Stimulated activated effector memory CD8-positive, alpha-beta T cell treated with anti-CD3 and anti-CD28 coated beads, Interleukin-12 subunit alpha, Interleukin-12 subunit beta, amount 100 ng/mL, for 72 hours (primary cell): ENCODE results near the gene OPRD1.
A peak's percentile ranks its signal among the peaks of the same experiment; 100 is the strongest.
"Not testable (repeated sequence)": the region's sequence is repeated elsewhere in the genome, so short reads cannot be mapped to it uniquely, and the experiment has no call there.

Experiments
- ATAC-seq: fragments of 150-1000 bp; cut with Tn5 transposase; 2 replicates; pipeline ENCODE4 v1.10.0; 2021
- DNase-seq, 2 donors: peaks; one replicate each; pipeline ENCODE4 v3.0.0; 2021 to 2022; ENCODE audit warnings: low spot score in 2 of 2
- H3K27ac Mint-ChIP-seq: one replicate; pipeline ENCODE4 v1.8.0; 2022; ENCODE audit warnings: mild to moderate bottlenecking, mixed read lengths
- H3K36me3 Mint-ChIP-seq: one replicate; pipeline ENCODE4 v1.8.0; 2022; ENCODE audit warnings: mild to moderate bottlenecking, mixed read lengths
- H3K4me1 Mint-ChIP-seq: one replicate; pipeline ENCODE4 v1.8.0; 2022; ENCODE audit warnings: mixed read lengths
- H3K4me3 Mint-ChIP-seq: one replicate; pipeline ENCODE4 v1.8.0; 2022; ENCODE audit warnings: mild to moderate bottlenecking, mixed read lengths
- H3K9me3 Mint-ChIP-seq: one replicate; pipeline ENCODE4 v1.8.0; 2022; ENCODE audit warnings: mixed read lengths

OPRD1 gene

GRCh38 chr1:28811766-28812668 is at the start of gene OPRD1:
OPRD1 (plus strand) TSS chr1:28812170; CDS start chr1:28812384, 214 bp downstream.
- DNase-seq, result no peak
- H3K4me1 Mint-ChIP-seq, result no peaks in the 10 kb centered on the region
- ATAC-seq, result no peak

GRCh38 chr1:28766532-28767183 is 45.3 kb upstream of the OPRD1 start:
- H3K36me3 Mint-ChIP-seq, result peaks cover 93% of the 10 kb centered on the region
- H3K4me1 Mint-ChIP-seq, result peaks cover 6% of the 10 kb centered on the region
- H3K4me3 Mint-ChIP-seq, result no peak overlapping the region
- DNase-seq (no peak), ATAC-seq (no peak)
- no peaks in the 10 kb centered on the region for H3K9me3 Mint-ChIP-seq
- no peak overlapping the region for H3K27ac Mint-ChIP-seq

More at GRCh38 chr1:28811766-28812668, at the start of gene OPRD1:
- Mint-ChIP-seq H3K36me3 (no peaks in the 10 kb centered on the region), H3K9me3 (no peaks in the 10 kb centered on the region), H3K4me3 (no peak within 1 kb of the TSS), H3K27ac (no peak within 1 kb of the TSS)

GRCh38 chr1:28770601-28771165 is 41.3 kb upstream of the OPRD1 start:
- peak overlapping the region; percentile 30 for H3K27ac Mint-ChIP-seq
- H3K4me3 Mint-ChIP-seq, result no peak overlapping the region
- no peak for ATAC-seq
- peaks cover 1% of the 10 kb centered on the region for H3K4me1 Mint-ChIP-seq
- H3K9me3 Mint-ChIP-seq, result no peaks in the 10 kb centered on the region
- DNase-seq, result no peak
- H3K36me3 Mint-ChIP-seq, result peaks cover 75% of the 10 kb centered on the region

- H3K36me3 Mint-ChIP-seq, result peaks cover 63% of the 10 kb centered on the region
- not testable (repeated sequence) for H3K27ac Mint-ChIP-seq, H3K9me3 Mint-ChIP-seq, DNase-seq, H3K4me3 Mint-ChIP-seq, ATAC-seq, H3K4me1 Mint-ChIP-seq
These were observed 40.0 kb upstream of the OPRD1 start for GRCh38 chr1:28771921-28772320.

- Mint-ChIP-seq H3K27ac (no peak overlapping the region), H3K9me3 (no peaks in the 10 kb centered on the region), H3K4me1 (no peaks in the 10 kb centered on the region), H3K4me3 (no peak overlapping the region), H3K36me3 (peaks cover 51% of the 10 kb centered on the region)
- DNase-seq, result no peak
- no peak for ATAC-seq
These were observed 38.9 kb upstream of the OPRD1 start for GRCh38 chr1:28773105-28773504.

GRCh38 chr1:28775121-28775942 is 36.6 kb upstream of the OPRD1 start:
- no peaks in the 10 kb centered on the region for H3K4me1 Mint-ChIP-seq
- no peaks in the 10 kb centered on the region for H3K9me3 Mint-ChIP-seq
- H3K36me3 Mint-ChIP-seq, result peaks cover 29% of the 10 kb centered on the region
- peak overlapping the region; percentile 32 for H3K27ac Mint-ChIP-seq
- DNase-seq, result peak; percentile 35 to 78
- H3K4me3 Mint-ChIP-seq, result peak overlapping the region; percentile 63
- ATAC-seq, result peak; percentile 92

- Mint-ChIP-seq H3K4me3 (peak overlapping the region; percentile 63), H3K9me3 (no peaks in the 10 kb centered on the region), H3K27ac (no peak overlapping the region), H3K36me3 (peaks cover 19% of the 10 kb centered on the region), H3K4me1 (no peaks in the 10 kb centered on the region)
- no peak for DNase-seq
- ATAC-seq, result no peak
These were observed 35.6 kb upstream of the OPRD1 start for GRCh38 chr1:28776341-28776740.

GRCh38 chr1:28778021-28778420 is 33.9 kb upstream of the OPRD1 start:
- Mint-ChIP-seq H3K36me3 (peaks cover 8% of the 10 kb centered on the region), H3K4me3 (no peak overlapping the region), H3K4me1 (no peaks in the 10 kb centered on the region), H3K27ac (no peak overlapping the region), H3K9me3 (no peaks in the 10 kb centered on the region)
- DNase-seq (no peak), ATAC-seq (no peak)

GRCh38 chr1:28779751-28780408 is 32.1 kb upstream of the OPRD1 start:
- no peak for ATAC-seq
- Mint-ChIP-seq H3K36me3 (no peaks in the 10 kb centered on the region), H3K4me3 (no peak overlapping the region), H3K4me1 (peaks cover under 1% of the 10 kb centered on the region), H3K9me3 (no peaks in the 10 kb centered on the region), H3K27ac (no peak overlapping the region)
- DNase-seq, result no peak

- Mint-ChIP-seq H3K4me1 (peaks cover 11% of the 10 kb centered on the region), H3K36me3 (no peaks in the 10 kb centered on the region), H3K9me3 (no peaks in the 10 kb centered on the region), H3K27ac (no peak overlapping the region), H3K4me3 (no peak overlapping the region)
- ATAC-seq (no peak), DNase-seq (no peak)
These were observed 30.7 kb upstream of the OPRD1 start for GRCh38 chr1:28781305-28781704.

GRCh38 chr1:28782011-28782410 is 30.0 kb upstream of the OPRD1 start:
- DNase-seq (no peak), ATAC-seq (no peak)
- Mint-ChIP-seq H3K27ac (no peak overlapping the region), H3K9me3 (no peaks in the 10 kb centered on the region), H3K36me3 (no peaks in the 10 kb centered on the region), H3K4me3 (no peak overlapping the region), H3K4me1 (peaks cover 11% of the 10 kb centered on the region)

GRCh38 chr1:28783363-28783762 is 28.6 kb upstream of the OPRD1 start:
- Mint-ChIP-seq H3K36me3 (no peaks in the 10 kb centered on the region), H3K4me1 (peaks cover 11% of the 10 kb centered on the region), H3K9me3 (no peaks in the 10 kb centered on the region), H3K4me3 (no peak overlapping the region), H3K27ac (no peak overlapping the region)
- DNase-seq (no peak), ATAC-seq (no peak)

- ATAC-seq, result no peak
- Mint-ChIP-seq H3K4me3 (no peak overlapping the region), H3K36me3 (no peaks in the 10 kb centered on the region), H3K27ac (no peak overlapping the region), H3K4me1 (peaks cover 11% of the 10 kb centered on the region), H3K9me3 (no peaks in the 10 kb centered on the region)
- no peak for DNase-seq
These were observed 22.6 kb upstream of the OPRD1 start for GRCh38 chr1:28789412-28789811.

- Mint-ChIP-seq H3K36me3 (no peaks in the 10 kb centered on the region), H3K4me1 (peaks cover 11% of the 10 kb centered on the region), H3K9me3 (no peaks in the 10 kb centered on the region), H3K4me3 (no peak overlapping the region), H3K27ac (no peak overlapping the region)
- DNase-seq (no peak), ATAC-seq (no peak)
These were observed 22.2 kb upstream of the OPRD1 start for GRCh38 chr1:28789816-28790215.
